Kidney (tissue), 14 donors: Measurements from ENCODE around the gene KCP. TPM values are rescaled to one million over a fixed set of nuclear protein-coding genes. Genes with fewer than 3 reads are reported as not detected.
A peak's percentile ranks its signal among the peaks of the same experiment; 100 is the strongest.

Experiments
- DNase-seq, 5 donors: peaks; one replicate each; pipeline ENCODE4 v3.0.0-alpha.2; 2013 to 2020
- FAIRE-seq: peaks from 2 replicates; lab custom pipeline; 2012; peaks lifted over from hg19 to GRCh38; lab: Jason Lieb, UNC
- H3K27ac ChIP-seq, 2 donors: one replicate each; pipeline ENCODE4 v1.7.0; 2013; ENCODE audit warnings: low read depth in 2 of 2, low read length in 2 of 2, inconsistent platforms in 1 of 2
- H3K27me3 ChIP-seq: one replicate; pipeline ENCODE4 v1.7.1; 2013; ENCODE audit warnings: low read length, inconsistent platforms; ENCODE audit not compliant: control insufficient read depth, insufficient read depth
- H3K36me3 ChIP-seq, 3 donors: one replicate each; pipeline versions ENCODE4 v1.7.0 to v1.7.1; 2013; ENCODE audit warnings: low read length in 3 of 3, control low read depth in 1 of 3, inconsistent platforms in 1 of 3; ENCODE audit not compliant: insufficient read depth in 3 of 3, control insufficient read depth in 2 of 3
- H3K4me1 ChIP-seq, 3 donors: one replicate each; pipeline versions ENCODE4 v1.7.0 to v1.7.1; 2013; ENCODE audit warnings: low read length in 3 of 3, inconsistent platforms in 1 of 3, low read depth in 1 of 3; ENCODE audit not compliant: control insufficient read depth in 2 of 3, insufficient read depth in 2 of 3
- H3K4me3 ChIP-seq, 3 donors: one replicate each; pipeline versions ENCODE4 v1.7.0 to v1.8.1; 2013; ENCODE audit warnings: low read length in 3 of 3, control low read depth in 1 of 3, inconsistent platforms in 1 of 3
- H3K9ac ChIP-seq, 3 donors: one replicate each; pipeline versions ENCODE4 v1.7.0 to v1.7.1; 2013; ENCODE audit warnings: low read length in 3 of 3, control low read depth in 1 of 3, inconsistent platforms in 1 of 3
- H3K9me3 ChIP-seq, 3 donors: one replicate each; pipeline versions ENCODE4 v1.7.0 to v1.7.1; 2013; ENCODE audit warnings: low read length in 3 of 3, control low read depth in 1 of 3, inconsistent platforms in 1 of 3; ENCODE audit not compliant: control insufficient read depth in 2 of 3, insufficient read depth in 1 of 3
- CTCF ChIP-seq: IDR thresholded peaks from 3 replicates; pipeline ENCODE4 v1.5.1; 2012; ENCODE audit warnings: mild to moderate bottlenecking, moderate library complexity, borderline replicate concordance; ENCODE audit not compliant: insufficient read depth; ENCODE audit errors: extremely low read depth
- intact Hi-C: fragments of 100-400 bp; cut with DNase I; formaldehyde crosslinking; loops from one replicate; pipeline ENCODE4 v1.11.1; 2022
- polyA plus RNA-seq: library from polyadenylated mRNA; stranded (reverse); fragments of 350-450 nt; fragmentation: Illumina TruSeq; extraction: RNeasy Lipid Tissue Mini Kit (QIAGEN cat#74804); gene quantifications from one replicate; pipeline ENCODE4 v1.2.3, GENCODE V29; 2014; ENCODE audit warnings: low read depth, low replicate concordance; ENCODE audit not compliant: insufficient read depth
- total RNA-seq: library from RNA; stranded (reverse); fragmentation: NEBNext Ultra II Directional; extraction: Animal tissue kit (Norgen Biotek cat#: 25700); gene quantifications from one replicate; pipeline ENCODE4 v1.2.1, GENCODE V29; 2021
- donor health status: control.
- donor health status: control.
- donor health status: control.
- donor health status: control.
- donor health status: control.
- donor health status: DM: yes; HTN: yes; CAD: no.
- donor health status: Normal renal cell carcinoma (clear cell type).

KCP gene
- total and polyA plus RNA-seq, 2 donors from 2014 or later, result 7.7 to 44.6 TPM

- H3K27ac ChIP-seq, result no peak overlapping the region
- TF ChIP-seq CTCF, result no peak
- H3K4me3 ChIP-seq, result no peak overlapping the region
- H3K4me1 ChIP-seq, result peaks cover 0 to 5% (median 0%) of the 10 kb centered on the region in 3 donors
- intact Hi-C loops, result no loop called here
- H3K9me3 ChIP-seq, result no peaks in the 10 kb centered on the region
- H3K9ac ChIP-seq, result no peak overlapping the region
- H3K36me3 ChIP-seq, result no peaks in the 10 kb centered on the region
- DNase-seq (peak in 1 of 5 donors; percentile 65), FAIRE-seq (no peak)
- H3K27me3 ChIP-seq, result no peaks in the 10 kb centered on the region
Measured at GRCh38 chr7:128852537-128853254, 57.8 kb downstream of the KCP start.

GRCh38 chr7:128849804-128850490 lies 60.6 kb downstream of the KCP start:
- Histone ChIP-seq H3K9ac (peak overlapping the region in 1 of 3 donors; percentile 40), H3K9me3 (no peaks in the 10 kb centered on the region), H3K27ac (peak overlapping the region; percentile 42 to 60), H3K36me3 (no peaks in the 10 kb centered on the region), H3K27me3 (no peaks in the 10 kb centered on the region), H3K4me3 (peak overlapping the region in 1 of 3 donors; percentile 21), H3K4me1 (peaks cover 0 to 5% (median 0%) of the 10 kb centered on the region in 3 donors)
- no peak for TF ChIP-seq CTCF
- FAIRE-seq (no peak), DNase-seq (peak in 1 of 5 donors; percentile 61)
- intact Hi-C loops, result no loop called here

GRCh38 chr7:128849156-128849515 lies 61.4 kb downstream of the KCP start:
- Histone ChIP-seq H3K4me3 (no peak overlapping the region), H3K9ac (no peak overlapping the region), H3K27me3 (no peaks in the 10 kb centered on the region), H3K36me3 (no peaks in the 10 kb centered on the region), H3K27ac (no peak overlapping the region), H3K9me3 (no peaks in the 10 kb centered on the region), H3K4me1 (peaks cover 0 to 5% (median 0%) of the 10 kb centered on the region in 3 donors)
- intact Hi-C loops, result no loop called here
- TF ChIP-seq CTCF, result no peak
- no peak for DNase-seq
- FAIRE-seq, result no peak
